ENCODE results near the gene ARHGAP15. TPM values are rescaled to one million over a fixed set of nuclear protein-coding genes. Genes with fewer than 3 reads are reported as not detected.

The ARHGAP15 gene
- total RNA-seq, 4 donors from 2014 or later: 3.4 to 9.3 (median 6.4) TPM

- Histone ChIP-seq H3K9me3 (peaks cover 0 to 6% (median 0%) of the 10 kb centered on the region in 3 donors), H3K27me3 (no peaks in the 10 kb centered on the region), H3K27ac (no peak overlapping the region), H3K4me1 (no peaks in the 10 kb centered on the region), H3K36me3 (no peaks in the 10 kb centered on the region), H3K4me3 (no peak overlapping the region)
- ATAC-seq: no peak
- WGBS, 2 donors (ENCODE audit: low coverage in 1 of 2): 80 to 81% methylated on average over 2 of the region's 2 CpGs
- TF ChIP-seq POLR2A (IDR thresholded peaks at IDR 0.05): no peak
- TF ChIP-seq POLR2AphosphoS5 (IDR thresholded peaks at IDR 0.05): no peak
- no peak for TF ChIP-seq CTCF (IDR thresholded peaks at IDR 0.05)
- TF ChIP-seq EP300 (IDR thresholded peaks at IDR 0.05): no peak
Measured at GRCh38 chr2:143581134-143581533, 451.9 kb downstream of the ARHGAP15 start.

- ATAC-seq: no peak
- Histone ChIP-seq H3K4me3 (no peak overlapping the region), H3K9me3 (peaks cover 0 to 15% (median 0%) of the 10 kb centered on the region in 3 donors), H3K27ac (no peak overlapping the region), H3K27me3 (no peaks in the 10 kb centered on the region), H3K4me1 (no peaks in the 10 kb centered on the region), H3K36me3 (no peaks in the 10 kb centered on the region)
- no peak for TF ChIP-seq CTCF (IDR thresholded peaks at IDR 0.05)
- TF ChIP-seq EP300 (IDR thresholded peaks at IDR 0.05): no peak
- no peak for TF ChIP-seq POLR2A (IDR thresholded peaks at IDR 0.05)
- no peak for TF ChIP-seq POLR2AphosphoS5 (IDR thresholded peaks at IDR 0.05)
- WGBS, 2 donors (ENCODE audit: low coverage in 1 of 2): 49 to 71% methylated on average over 4 to 5 of the region's 5 CpGs
Measured at GRCh38 chr2:143582046-143582747, 453.0 kb downstream of the ARHGAP15 start.

- ATAC-seq: no peak
- no peak for TF ChIP-seq EP300 (IDR thresholded peaks at IDR 0.05)
- TF ChIP-seq POLR2A (IDR thresholded peaks at IDR 0.05): no peak
- no peak for TF ChIP-seq POLR2AphosphoS5 (IDR thresholded peaks at IDR 0.05)
- no peak for TF ChIP-seq CTCF (IDR thresholded peaks at IDR 0.05)
- no peaks in the 10 kb centered on the region for H3K4me1 ChIP-seq
- no peak overlapping the region for H3K4me3 ChIP-seq
- no peaks in the 10 kb centered on the region for H3K27me3 ChIP-seq
- H3K27ac ChIP-seq: no peak overlapping the region
- no peaks in the 10 kb centered on the region for H3K36me3 ChIP-seq
- peaks cover 0 to 18% (median 0%) of the 10 kb centered on the region in 3 donors for H3K9me3 ChIP-seq
- 21 to 23% methylated on average over 4 of the region's 4 CpGs for WGBS, 2 donors (ENCODE audit: low coverage in 1 of 2)
Measured at GRCh38 chr2:143584936-143585335, 455.7 kb downstream of the ARHGAP15 start.

GRCh38 chr2:143586119-143586518, 456.9 kb downstream of the ARHGAP15 start:
- no peak overlapping the region for H3K27ac ChIP-seq
- H3K4me3 ChIP-seq: no peak overlapping the region
- H3K4me1 ChIP-seq: no peaks in the 10 kb centered on the region
- no peaks in the 10 kb centered on the region for H3K27me3 ChIP-seq
- TF ChIP-seq POLR2AphosphoS5 (IDR thresholded peaks at IDR 0.05) (no peak), EP300 (IDR thresholded peaks at IDR 0.05) (no peak), POLR2A (IDR thresholded peaks at IDR 0.05) (no peak)
- H3K9me3 ChIP-seq: peaks cover 0 to 18% (median 0%) of the 10 kb centered on the region in 3 donors
- H3K36me3 ChIP-seq: no peaks in the 10 kb centered on the region
- no peak for ATAC-seq

- no peak overlapping the region for H3K27ac ChIP-seq
- H3K4me3 ChIP-seq: no peak overlapping the region
- ATAC-seq: no peak
- peaks cover 0 to 18% (median 0%) of the 10 kb centered on the region in 3 donors for H3K9me3 ChIP-seq
- no peaks in the 10 kb centered on the region for H3K27me3 ChIP-seq
- TF ChIP-seq POLR2AphosphoS5 (IDR thresholded peaks at IDR 0.05): no peak
- no peak for TF ChIP-seq EP300 (IDR thresholded peaks at IDR 0.05)
- no peak for TF ChIP-seq POLR2A (IDR thresholded peaks at IDR 0.05)
- no peak for TF ChIP-seq CTCF (IDR thresholded peaks at IDR 0.05)
- H3K36me3 ChIP-seq: no peaks in the 10 kb centered on the region
- no peaks in the 10 kb centered on the region for H3K4me1 ChIP-seq
Measured at GRCh38 chr2:143588746-143589145, 459.5 kb downstream of the ARHGAP15 start.

Data from gastroesophageal sphincter (tissue), 4 donors.